Upper lobe of left lung (tissue), 4 donors: ENCODE results near the gene COL15A1.

ENCODE experiments used
- POLR2A ChIP-seq, 4 donors: fragments of 450-650 bp; IDR thresholded peaks; one replicate each; pipeline ENCODE4 v1.5.1; 2016 to 2017; ENCODE audit warnings: antibody characterized with exemption in 4 of 4, mild to moderate bottlenecking in 2 of 4
- TF ChIP-seq, protein P1 (sequence below), 6 experiments: fragments of 450-650 bp in 4 of 6; fragments of 200-600 bp in 2 of 6; sonication (generic) in 2 of 6; IDR thresholded peaks; one replicate each; pipeline ENCODE4 v1.5.1; 2016 to 2019; ENCODE audit warnings: antibody characterized with exemption in 6 of 6

DNA sequence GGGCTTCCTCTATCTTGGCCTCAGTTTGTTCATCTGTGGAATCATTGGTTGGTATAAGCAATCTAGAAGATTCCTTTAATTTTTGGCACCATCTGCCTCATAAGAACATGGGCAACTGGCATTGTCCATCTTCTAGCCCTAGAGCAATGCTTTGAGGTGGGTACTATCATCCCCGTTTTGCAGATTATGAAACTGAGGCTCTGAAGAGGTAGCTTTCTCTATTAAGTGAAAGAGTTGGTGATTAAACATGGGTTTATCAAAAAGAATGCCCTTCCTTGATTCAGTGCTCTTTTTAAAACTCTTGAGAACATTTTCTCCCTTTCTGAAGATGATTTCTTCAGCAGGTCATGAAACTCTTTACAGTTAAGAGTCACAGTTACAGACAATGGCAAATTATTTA, 118.8 kb downstream of the COL15A1 start:
- TF ChIP-seq, protein P1, sequence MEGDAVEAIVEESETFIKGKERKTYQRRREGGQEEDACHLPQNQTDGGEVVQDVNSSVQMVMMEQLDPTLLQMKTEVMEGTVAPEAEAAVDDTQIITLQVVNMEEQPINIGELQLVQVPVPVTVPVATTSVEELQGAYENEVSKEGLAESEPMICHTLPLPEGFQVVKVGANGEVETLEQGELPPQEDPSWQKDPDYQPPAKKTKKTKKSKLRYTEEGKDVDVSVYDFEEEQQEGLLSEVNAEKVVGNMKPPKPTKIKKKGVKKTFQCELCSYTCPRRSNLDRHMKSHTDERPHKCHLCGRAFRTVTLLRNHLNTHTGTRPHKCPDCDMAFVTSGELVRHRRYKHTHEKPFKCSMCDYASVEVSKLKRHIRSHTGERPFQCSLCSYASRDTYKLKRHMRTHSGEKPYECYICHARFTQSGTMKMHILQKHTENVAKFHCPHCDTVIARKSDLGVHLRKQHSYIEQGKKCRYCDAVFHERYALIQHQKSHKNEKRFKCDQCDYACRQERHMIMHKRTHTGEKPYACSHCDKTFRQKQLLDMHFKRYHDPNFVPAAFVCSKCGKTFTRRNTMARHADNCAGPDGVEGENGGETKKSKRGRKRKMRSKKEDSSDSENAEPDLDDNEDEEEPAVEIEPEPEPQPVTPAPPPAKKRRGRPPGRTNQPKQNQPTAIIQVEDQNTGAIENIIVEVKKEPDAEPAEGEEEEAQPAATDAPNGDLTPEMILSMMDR (IDR thresholded peaks at IDR 0.05) = no peak
- no peak for TF ChIP-seq POLR2A (IDR thresholded peaks at IDR 0.05)
